GM12872 (cell line): ENCODE measurements around the gene ACIN1.

Source experiments
- TF ChIP-seq, protein P1 (sequence below): IDR thresholded peaks from 3 replicates; pipeline ENCODE4 v1.5.1; 2011; ENCODE audit warnings: low read depth, mild to moderate bottlenecking, low read length, moderate library complexity; ENCODE audit not compliant: insufficient read depth

ACIN1 gene

DNA sequence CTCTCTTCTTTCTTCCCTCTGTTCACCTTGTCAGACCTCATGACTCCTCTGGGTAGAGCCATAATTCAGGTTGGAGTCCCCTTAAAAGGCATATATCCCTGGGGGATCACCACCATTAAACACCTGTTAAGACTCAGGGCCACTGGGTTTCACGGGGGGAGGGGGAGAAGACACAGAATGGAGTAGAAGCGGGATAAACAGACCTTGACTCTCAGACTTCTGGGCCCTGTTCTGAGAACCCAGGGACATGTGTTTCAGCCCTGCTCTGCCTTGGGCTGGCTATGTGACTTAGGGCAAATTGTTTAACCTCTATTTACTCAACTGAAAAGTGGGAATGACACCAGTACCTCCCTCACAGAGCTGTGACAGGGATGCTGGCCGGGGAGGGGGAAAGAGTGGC is 42.3 kb downstream of the ACIN1 start:
- TF ChIP-seq, protein P1, sequence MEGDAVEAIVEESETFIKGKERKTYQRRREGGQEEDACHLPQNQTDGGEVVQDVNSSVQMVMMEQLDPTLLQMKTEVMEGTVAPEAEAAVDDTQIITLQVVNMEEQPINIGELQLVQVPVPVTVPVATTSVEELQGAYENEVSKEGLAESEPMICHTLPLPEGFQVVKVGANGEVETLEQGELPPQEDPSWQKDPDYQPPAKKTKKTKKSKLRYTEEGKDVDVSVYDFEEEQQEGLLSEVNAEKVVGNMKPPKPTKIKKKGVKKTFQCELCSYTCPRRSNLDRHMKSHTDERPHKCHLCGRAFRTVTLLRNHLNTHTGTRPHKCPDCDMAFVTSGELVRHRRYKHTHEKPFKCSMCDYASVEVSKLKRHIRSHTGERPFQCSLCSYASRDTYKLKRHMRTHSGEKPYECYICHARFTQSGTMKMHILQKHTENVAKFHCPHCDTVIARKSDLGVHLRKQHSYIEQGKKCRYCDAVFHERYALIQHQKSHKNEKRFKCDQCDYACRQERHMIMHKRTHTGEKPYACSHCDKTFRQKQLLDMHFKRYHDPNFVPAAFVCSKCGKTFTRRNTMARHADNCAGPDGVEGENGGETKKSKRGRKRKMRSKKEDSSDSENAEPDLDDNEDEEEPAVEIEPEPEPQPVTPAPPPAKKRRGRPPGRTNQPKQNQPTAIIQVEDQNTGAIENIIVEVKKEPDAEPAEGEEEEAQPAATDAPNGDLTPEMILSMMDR = no peak

DNA sequence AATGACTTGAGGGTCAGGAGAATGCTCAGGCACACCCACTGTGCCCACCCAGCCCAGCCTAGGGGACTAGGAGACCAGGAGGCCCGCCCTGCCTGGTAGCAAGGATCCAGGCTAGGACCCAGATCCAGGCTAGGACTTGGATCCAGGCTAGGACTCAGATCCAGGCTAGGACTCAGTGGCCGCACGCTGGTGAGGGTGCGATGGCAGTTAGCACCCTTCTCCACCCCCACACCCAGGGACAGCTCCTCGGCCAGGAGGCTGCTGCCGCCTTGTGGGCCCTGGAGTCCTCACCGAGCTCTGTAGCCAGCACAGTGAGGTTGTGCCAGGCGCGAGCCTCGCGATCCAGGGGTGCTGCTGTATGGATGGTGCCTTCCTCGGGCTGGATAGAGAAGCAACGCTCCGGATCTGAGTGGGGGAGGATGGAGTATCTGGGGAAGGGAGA is 42.7 kb downstream of the ACIN1 start:
- TF ChIP-seq, protein P1 = no peak

DNA sequence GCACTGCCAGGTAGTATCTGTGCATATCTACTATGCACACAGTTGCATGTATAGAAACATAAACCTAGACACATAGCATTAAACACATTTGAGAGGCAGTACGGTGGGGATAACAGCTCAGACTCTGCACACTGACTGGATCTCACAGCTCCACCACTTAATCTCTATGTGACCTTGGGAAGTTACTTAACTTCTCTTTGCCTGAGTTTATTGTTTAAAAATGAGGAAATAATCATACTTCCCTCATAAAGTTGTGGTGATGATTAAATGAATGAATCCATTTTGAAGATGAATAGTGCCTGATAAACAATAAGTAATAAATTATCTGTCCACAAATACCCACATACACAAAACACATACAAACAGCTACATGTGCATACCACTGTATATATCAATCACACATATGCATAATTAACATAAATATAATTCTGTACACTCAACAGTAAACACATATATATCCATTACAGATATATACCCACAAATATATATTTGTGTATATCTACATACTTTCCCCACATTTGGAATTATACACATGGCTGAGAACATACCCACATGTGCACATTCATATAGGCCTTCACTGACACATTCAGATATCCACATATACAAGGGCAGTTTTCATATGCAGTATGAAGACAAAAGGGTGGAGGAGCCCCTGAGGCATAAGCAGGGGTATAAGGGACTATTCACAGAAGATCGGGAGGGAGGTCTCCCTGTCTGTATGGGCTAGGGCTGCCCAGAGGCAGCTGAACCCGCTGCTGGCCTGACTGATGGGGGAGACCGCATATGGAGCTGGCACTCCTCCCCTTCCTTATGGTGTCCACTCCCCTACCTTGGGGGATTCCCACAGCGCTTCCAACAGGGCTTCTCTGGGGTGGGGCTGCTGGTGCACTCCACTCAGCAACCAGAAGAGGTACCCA is 43.5 kb downstream of the ACIN1 start:
- TF ChIP-seq, protein P1 = no peak

DNA sequence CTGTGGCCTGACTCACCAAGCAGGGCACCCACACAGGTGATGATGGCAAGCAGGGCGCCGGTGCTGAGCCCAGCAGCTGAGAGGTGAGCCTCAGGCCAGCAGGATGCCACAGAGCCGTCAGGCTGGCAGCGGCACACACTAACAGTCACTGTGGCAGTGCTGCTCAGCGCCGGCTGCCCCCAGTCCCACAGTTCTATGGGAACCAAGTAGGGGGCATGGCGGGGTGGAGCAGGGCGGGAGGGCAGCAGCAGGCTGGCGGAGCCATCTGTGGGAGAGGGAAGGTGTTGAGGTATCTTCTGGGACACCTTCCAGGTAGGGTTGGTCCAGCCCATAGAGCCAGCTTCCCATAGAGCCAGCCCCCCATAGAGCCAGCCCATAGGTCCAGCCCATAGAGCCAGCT is 45.9 kb downstream of the ACIN1 start:
- TF ChIP-seq, protein P1 = no peak

DNA sequence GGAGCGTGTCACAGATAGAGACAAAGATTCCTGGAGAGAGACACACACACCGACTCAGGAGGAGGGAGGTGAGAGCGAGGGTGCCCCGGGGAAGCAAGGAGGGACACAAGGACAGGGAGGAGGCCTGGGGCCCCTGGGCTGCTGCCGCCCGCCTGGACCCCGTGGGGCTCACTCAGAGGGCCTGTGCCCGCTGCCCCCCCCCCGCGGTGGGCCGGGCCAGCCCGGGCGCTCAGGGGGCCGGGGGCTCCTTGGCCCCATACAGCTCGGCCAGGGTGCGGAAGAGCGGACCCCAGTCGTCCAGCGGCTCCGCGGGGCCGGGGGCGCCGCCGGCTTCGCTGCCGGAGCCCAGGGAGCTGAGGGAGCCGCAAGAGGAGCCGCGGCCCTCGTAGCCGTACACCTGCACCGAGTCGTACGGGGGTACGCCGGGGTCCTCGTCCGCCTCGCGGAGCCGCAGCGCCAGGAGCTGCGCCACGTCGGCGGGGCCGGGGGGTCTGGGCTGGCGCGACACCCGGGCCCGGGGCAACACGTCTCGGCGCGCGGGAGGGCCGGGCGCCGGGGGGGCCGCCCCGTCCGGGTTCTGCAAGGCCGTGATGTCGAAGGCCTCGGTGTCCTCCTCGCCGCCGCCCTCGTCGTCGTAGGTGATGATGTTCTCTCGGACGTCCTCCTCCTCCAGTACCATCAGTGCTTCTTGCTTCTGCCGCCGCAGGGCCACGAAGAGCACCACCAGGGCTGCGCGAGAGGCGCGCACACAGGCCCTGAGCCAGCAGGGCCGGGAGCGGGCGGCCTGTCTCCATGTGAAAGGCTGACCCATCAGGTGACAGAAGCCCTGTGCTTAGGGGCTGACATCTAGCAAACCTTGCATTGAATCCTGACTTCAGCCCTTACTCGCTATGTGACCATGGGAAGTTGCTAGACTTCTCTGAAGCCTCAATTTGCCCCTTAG is 46.9 kb downstream of the ACIN1 start:
- TF ChIP-seq, protein P1 = no peak

DNA sequence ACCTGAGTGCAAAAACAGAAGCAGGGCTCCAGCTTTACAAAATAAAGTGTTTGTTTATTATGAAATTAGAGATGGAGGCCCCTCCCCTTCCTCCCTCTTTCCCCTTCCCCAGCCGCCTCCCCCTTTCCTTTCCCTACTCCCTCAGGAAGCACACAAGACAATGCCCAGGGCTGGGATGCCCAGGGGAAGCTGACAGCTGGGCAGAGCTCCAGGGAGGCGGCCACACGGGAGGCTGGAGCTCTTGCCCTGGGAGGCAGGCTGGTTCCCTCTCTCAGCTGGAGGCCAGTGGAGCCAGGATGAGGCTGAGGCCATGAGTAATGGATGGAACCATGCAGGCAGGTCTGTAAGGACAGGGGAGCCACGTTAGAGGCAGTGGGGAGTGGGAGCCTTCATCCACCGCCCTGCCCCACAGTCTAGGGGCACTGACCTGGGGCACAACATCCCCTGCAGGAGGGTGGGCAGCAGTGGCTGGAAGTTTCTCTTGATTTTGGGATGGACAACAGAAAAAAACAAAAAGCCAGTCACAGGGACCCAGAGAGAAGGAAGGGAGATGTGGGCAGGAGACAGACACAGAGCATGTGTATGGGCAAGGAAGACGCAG is 47.8 kb downstream of the ACIN1 start:
- TF ChIP-seq, protein P1 = no peak
